HG03103 (cell line): ENCODE measurements around the gene SYNCRIP.
"Not testable (repeated sequence)": the region's sequence is repeated elsewhere in the genome, so short reads cannot be mapped to it uniquely, and the experiment has no call there.

Experiments
- ATAC-seq: cut with Tn5 transposase; IDR thresholded peaks from one replicate; pipeline ENCODE4 v1.9.1; 2021; ENCODE audit warnings: low read depth; ENCODE audit not compliant: unreplicated experiment

SYNCRIP gene

GRCh38 chr6:85602100-85602499 lies 40.6 kb downstream of the SYNCRIP start:
- ATAC-seq: no peak

- ATAC-seq: no peak
Measured at GRCh38 chr6:85600713-85601313, 41.9 kb downstream of the SYNCRIP start.

GRCh38 chr6:85594197-85594930 lies 48.3 kb downstream of the SYNCRIP start:
- ATAC-seq: peak; percentile 2

GRCh38 chr6:85593438-85594196 lies 49.1 kb downstream of the SYNCRIP start, which contains the start of gene SNX14:
Gene SNX14 (minus strand): TSS chr6:85593858. CDS start chr6:85593718, 140 bp downstream.
- ATAC-seq: peak; percentile 82

- ATAC-seq: no peak
Measured at GRCh38 chr6:85592033-85592432, 50.7 kb downstream of the SYNCRIP start.

- no peak for ATAC-seq
Measured at GRCh38 chr6:85591207-85591606, 51.5 kb downstream of the SYNCRIP start.

- no peak for ATAC-seq
Measured at GRCh38 chr6:85585741-85586140, 56.9 kb downstream of the SYNCRIP start.

- not testable (repeated sequence) for ATAC-seq
Measured at GRCh38 chr6:85582832-85583231, 59.9 kb downstream of the SYNCRIP start.

GRCh38 chr6:85581572-85581971 lies 61.1 kb downstream of the SYNCRIP start:
- no peak for ATAC-seq

GRCh38 chr6:85580878-85581267 lies 61.8 kb downstream of the SYNCRIP start:
- peak; percentile 85 for ATAC-seq

- peak; percentile 16 for ATAC-seq
Measured at GRCh38 chr6:85580118-85580877, 62.4 kb downstream of the SYNCRIP start.

- no peak for ATAC-seq
Measured at GRCh38 chr6:85579581-85579980, 63.1 kb downstream of the SYNCRIP start.

- no peak for ATAC-seq
Measured at GRCh38 chr6:85576476-85576875, 66.2 kb downstream of the SYNCRIP start.

- no peak for ATAC-seq
Measured at GRCh38 chr6:85574932-85575598, 67.6 kb downstream of the SYNCRIP start.

- no peak for ATAC-seq
Measured at GRCh38 chr6:85569323-85569722, 73.4 kb downstream of the SYNCRIP start.

GRCh38 chr6:85568411-85568810 lies 74.3 kb downstream of the SYNCRIP start:
- no peak for ATAC-seq

- ATAC-seq: no peak
Measured at GRCh38 chr6:85565736-85566135, 77.0 kb downstream of the SYNCRIP start.

- not testable (repeated sequence) for ATAC-seq
Measured at GRCh38 chr6:85564223-85564622, 78.5 kb downstream of the SYNCRIP start.
